GM12873 (cell line): Measurements from ENCODE around the gene TXNRD2.

Experiments used
- CTCF ChIP-seq: IDR thresholded peaks from 2 replicates; pipeline ENCODE4 v1.5.1; 2012; ENCODE audit warnings: low read depth, mild to moderate bottlenecking, moderate library complexity, low read length, control low read depth; ENCODE audit not compliant: insufficient read depth; ENCODE audit errors: missing control alignments

TXNRD2 gene

GRCh38 chr22:19849835-19850762 lies 91.5 kb downstream of the TXNRD2 start:
- no peak for TF ChIP-seq CTCF

DNA sequence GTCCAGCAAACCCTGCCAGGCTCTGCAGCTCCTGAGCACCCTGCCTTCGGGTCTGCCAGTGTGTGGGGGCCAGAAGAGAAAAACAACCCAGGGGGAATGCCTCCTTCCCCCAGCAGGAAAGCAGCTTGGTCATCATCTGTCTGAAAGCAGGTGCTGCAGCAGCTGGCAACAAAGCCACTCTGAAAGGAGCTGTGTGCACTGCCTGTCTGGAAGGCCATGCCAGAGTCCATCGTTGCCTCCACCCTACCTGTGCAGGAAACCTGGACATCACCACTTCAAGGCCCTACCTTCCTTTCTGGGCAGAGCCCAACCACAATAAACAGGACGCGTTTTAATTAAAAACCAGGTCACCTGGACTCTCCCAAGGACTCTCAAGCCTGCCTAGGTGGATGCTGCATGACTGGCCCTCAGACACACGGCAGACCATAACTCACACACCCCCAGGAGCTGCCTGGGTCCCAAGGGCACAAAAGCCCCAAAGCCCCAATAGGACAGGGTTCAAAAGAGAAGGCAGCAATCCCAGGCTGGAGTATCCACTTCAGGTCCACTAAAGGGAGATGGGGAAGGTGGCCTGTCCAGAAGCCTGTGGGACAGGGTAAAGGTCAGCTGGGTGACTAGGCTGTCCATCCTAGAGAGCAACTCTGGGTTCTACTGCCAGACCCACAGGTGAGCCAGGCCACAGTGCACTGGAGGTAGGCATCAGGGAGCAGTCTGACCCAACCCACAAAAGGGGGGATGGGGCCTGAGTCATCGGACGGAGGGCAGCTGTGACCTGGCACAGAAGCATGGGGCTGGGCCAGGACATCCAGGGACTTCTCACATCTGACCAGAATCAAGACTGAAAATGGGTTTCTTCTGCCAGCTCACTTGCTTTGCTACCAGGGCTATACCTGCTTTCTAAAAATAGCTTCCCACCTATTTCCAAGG lies 93.1 kb downstream of the TXNRD2 start:
- TF ChIP-seq CTCF: no peak

DNA sequence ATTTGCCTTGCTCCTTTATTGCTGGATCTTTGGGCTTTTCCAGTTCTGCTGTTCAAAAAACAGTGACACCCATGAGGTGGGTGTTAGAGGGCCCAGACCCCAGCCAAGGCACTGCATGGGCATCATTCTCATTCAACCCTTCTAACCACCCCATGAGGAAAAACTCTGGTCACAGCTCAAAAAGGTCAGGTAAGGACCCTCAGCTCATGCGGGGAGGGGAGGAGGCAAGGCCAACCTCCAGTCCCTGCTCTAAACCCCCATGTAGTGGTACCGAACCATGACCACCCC lies 94.3 kb downstream of the TXNRD2 start:
- no peak for TF ChIP-seq CTCF

DNA sequence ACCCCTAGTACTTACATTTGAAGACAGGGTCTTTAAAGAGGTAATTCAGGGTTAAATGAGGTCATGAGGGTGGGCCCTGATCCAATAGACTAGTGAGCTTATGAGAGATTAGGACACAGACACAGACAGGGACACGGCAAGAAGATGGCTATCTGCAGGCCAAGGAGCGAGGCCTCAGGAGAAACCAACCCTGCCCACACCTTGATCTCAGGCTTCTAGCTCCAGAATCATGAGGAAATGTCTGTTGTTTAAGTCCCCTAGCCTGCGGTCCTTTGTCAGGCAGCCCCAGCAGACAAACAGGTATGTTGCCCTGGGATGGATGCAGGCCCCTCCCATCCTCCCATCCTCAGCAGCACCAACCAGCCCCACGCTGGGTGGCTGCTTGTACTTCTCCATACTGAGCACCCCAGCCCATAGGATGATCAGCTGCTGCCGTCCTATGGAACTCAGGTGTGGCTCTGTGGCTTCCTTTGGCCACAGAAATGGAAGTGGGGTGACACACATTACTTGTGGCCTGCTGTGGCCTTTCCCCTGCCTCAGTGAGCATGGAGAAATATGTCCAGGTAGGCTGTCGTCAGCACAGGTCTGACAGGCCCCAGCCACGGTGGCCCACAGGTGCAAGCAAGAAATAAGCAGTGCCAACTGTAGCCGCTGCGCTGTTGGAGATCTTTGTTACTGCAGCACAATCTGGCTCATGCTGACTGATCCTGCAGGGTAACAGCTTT lies 94.8 kb downstream of the TXNRD2 start:
- no peak for TF ChIP-seq CTCF

- TF ChIP-seq CTCF: no peak
Observed at GRCh38 chr22:19845054-19845722, 96.4 kb downstream of the TXNRD2 start.

GRCh38 chr22:19844377-19845053 lies 97.1 kb downstream of the TXNRD2 start:
- TF ChIP-seq CTCF: no peak
